Panc1 (cell line): Measurements from ENCODE around the gene ZCCHC8.

Source experiments
- CTCF ChIP-seq: fragments of 450-650 bp; IDR thresholded peaks from 2 replicates; pipeline ENCODE4 v1.5.1; 2017; ENCODE audit warnings: mild to moderate bottlenecking
- POLR2AphosphoS5 ChIP-seq: IDR thresholded peaks from 2 replicates; pipeline ENCODE4 v1.6.1; 2012; ENCODE audit warnings: mild to moderate bottlenecking, low read depth, low read length, moderate library complexity
- SIN3A ChIP-seq: IDR thresholded peaks from 2 replicates; pipeline ENCODE4 v1.6.1; 2012; ENCODE audit warnings: low read depth, mild to moderate bottlenecking, low read length, moderate library complexity, borderline replicate concordance; ENCODE audit not compliant: insufficient read depth
- TF ChIP-seq, protein P1 (sequence below), 2 experiments: IDR thresholded peaks; 2 replicates each; pipeline ENCODE4 v1.6.1; 2011 to 2012; ENCODE audit warnings: low read depth in 2 of 2, control low read depth in 1 of 2, low read length in 1 of 2, mild to moderate bottlenecking in 1 of 2, moderate library complexity in 1 of 2; ENCODE audit not compliant: insufficient read depth in 1 of 2

DNA sequence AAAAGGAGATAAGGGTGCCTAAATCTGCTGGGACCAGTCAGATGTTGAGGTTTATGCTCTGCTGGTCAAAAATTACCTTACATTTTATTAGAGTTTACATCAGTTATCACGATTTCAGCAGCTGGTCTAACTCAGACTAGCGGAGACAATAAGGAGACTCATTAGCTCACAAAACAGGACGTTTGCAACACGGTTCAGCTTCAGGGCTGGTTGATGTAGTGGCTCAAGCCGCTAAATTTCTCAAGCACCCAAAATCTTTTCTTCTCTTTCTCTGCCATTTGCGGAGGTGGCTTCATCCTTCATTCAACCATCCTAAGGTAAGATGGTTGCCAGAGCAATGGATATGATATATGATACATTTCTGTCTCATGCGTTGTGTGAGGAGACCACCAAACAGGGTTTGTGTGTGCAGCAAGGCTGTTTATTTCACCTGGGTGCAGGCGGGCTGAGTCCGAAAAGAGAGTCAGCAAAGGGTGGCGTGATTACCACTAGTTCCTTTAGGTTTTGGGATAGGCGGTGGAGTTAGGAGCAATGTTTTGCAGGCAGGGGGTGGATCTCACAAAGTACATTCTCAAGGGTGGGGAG, 47.9 kb downstream of the ZCCHC8 start:
- TF ChIP-seq POLR2AphosphoS5: no peak
- no peak for TF ChIP-seq SIN3A
- TF ChIP-seq CTCF: no peak
- TF ChIP-seq, protein P1, sequence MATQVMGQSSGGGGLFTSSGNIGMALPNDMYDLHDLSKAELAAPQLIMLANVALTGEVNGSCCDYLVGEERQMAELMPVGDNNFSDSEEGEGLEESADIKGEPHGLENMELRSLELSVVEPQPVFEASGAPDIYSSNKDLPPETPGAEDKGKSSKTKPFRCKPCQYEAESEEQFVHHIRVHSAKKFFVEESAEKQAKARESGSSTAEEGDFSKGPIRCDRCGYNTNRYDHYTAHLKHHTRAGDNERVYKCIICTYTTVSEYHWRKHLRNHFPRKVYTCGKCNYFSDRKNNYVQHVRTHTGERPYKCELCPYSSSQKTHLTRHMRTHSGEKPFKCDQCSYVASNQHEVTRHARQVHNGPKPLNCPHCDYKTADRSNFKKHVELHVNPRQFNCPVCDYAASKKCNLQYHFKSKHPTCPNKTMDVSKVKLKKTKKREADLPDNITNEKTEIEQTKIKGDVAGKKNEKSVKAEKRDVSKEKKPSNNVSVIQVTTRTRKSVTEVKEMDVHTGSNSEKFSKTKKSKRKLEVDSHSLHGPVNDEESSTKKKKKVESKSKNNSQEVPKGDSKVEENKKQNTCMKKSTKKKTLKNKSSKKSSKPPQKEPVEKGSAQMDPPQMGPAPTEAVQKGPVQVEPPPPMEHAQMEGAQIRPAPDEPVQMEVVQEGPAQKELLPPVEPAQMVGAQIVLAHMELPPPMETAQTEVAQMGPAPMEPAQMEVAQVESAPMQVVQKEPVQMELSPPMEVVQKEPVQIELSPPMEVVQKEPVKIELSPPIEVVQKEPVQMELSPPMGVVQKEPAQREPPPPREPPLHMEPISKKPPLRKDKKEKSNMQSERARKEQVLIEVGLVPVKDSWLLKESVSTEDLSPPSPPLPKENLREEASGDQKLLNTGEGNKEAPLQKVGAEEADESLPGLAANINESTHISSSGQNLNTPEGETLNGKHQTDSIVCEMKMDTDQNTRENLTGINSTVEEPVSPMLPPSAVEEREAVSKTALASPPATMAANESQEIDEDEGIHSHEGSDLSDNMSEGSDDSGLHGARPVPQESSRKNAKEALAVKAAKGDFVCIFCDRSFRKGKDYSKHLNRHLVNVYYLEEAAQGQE (IDR thresholded peaks at IDR 0.05; ENCODE audit: insufficient read depth in 1 of 2, low read depth in 2 of 2, low read length in 1 of 2): no peak
